IMR-90 (cell line): Measurements from ENCODE around the gene PABPN1. TPM values are rescaled to one million over a fixed set of nuclear protein-coding genes. Genes with fewer than 3 reads are reported as not detected.

Source experiments
- ATAC-seq: fragments of 200-7000 bp; cut with Tn5 transposase; 2 replicates; pipeline ENCODE4 v1.9.1; 2020; ENCODE audit warnings: low read depth, mild to moderate bottlenecking, moderate library complexity
- BruUV-seq: library from RNA; stranded (reverse); fragments of 400-500 nt; replicated peaks from 2 replicates; lab custom pipeline; 2021; lab: Mats Ljungman, UMichigan
- CTCF ChIA-PET: fragments of 300-600 bp; formaldehyde crosslinking; extraction: SDS; loops from one replicate; lab custom pipeline; 2021; ENCODE audit warnings: antibody characterized with exemption; lab: Yijun Ruan, JAX
- POLR2A ChIA-PET: fragments of 300-600 bp; sonication (Branson Sonifier 250); formaldehyde crosslinking; loops from one replicate; lab custom pipeline; 2022; ENCODE audit warnings: antibody characterized with exemption; ENCODE audit not compliant: unreplicated experiment; lab: Charles Lee
- DNase-seq: peaks from one replicate; pipeline ENCODE4 v3.0.0; 2013
- H2AFZ ChIP-seq: replicated peaks from 2 replicates; pipeline ENCODE3; 2013; ENCODE audit warnings: low read length, mild to moderate bottlenecking; ENCODE audit not compliant: poor library complexity
- H2AK5ac ChIP-seq: 2 replicates; pipeline ENCODE4 v1.6.1; 2013; ENCODE audit warnings: low read depth, low read length, inconsistent platforms
- H2AK9ac ChIP-seq: replicated peaks from 2 replicates; pipeline ENCODE3; 2013; ENCODE audit warnings: mild to moderate bottlenecking, low read depth, low read length, moderate library complexity; ENCODE audit not compliant: poor library complexity
- H2BK120ac ChIP-seq: 2 replicates; pipeline ENCODE4 v1.6.1; 2013; ENCODE audit warnings: low read depth, low read length, inconsistent platforms
- H2BK15ac ChIP-seq: 3 replicates; pipeline ENCODE4 v1.6.1; 2013; ENCODE audit warnings: low read depth, low read length, inconsistent platforms
- H2BK20ac ChIP-seq: 2 replicates; pipeline ENCODE4 v1.6.1; 2013; ENCODE audit warnings: low read depth, mild to moderate bottlenecking, inconsistent platforms, low read length, moderate library complexity
- H2BK5ac ChIP-seq: 2 replicates; pipeline ENCODE4 v1.6.1; 2013; ENCODE audit warnings: mild to moderate bottlenecking, low read depth, low read length, inconsistent platforms; ENCODE audit not compliant: poor library complexity, severe bottlenecking
- H3K14ac ChIP-seq: replicated peaks from 2 replicates; pipeline ENCODE4 v1.6.1; 2013; ENCODE audit warnings: low read depth, low read length, inconsistent platforms
- H3K18ac ChIP-seq: 2 replicates; pipeline ENCODE4 v1.6.1; 2013; ENCODE audit warnings: low read depth, low read length, control low read depth
- H3K23ac ChIP-seq: 2 replicates; pipeline ENCODE4 v1.6.1; 2013; ENCODE audit warnings: low read depth, low read length, inconsistent platforms
- H3K27ac ChIP-seq: 2 replicates; pipeline ENCODE4 v1.5.1; 2013; ENCODE audit warnings: mild to moderate bottlenecking, control low read depth, low read length; ENCODE audit not compliant: insufficient read depth
- H3K27me3 ChIP-seq: 2 replicates; pipeline ENCODE4 v1.6.1; 2013; ENCODE audit warnings: low read length; ENCODE audit not compliant: control insufficient read depth, insufficient read depth
- H3K36me3 ChIP-seq: 2 replicates; pipeline ENCODE4 v1.6.1; 2013; ENCODE audit warnings: low read length, mixed read lengths; ENCODE audit not compliant: control insufficient read depth, insufficient read depth
- H3K4ac ChIP-seq: 2 replicates; pipeline ENCODE4 v1.6.1; 2013; ENCODE audit warnings: low read depth, low read length, inconsistent platforms
- H3K4me1 ChIP-seq: 2 replicates; pipeline ENCODE4 v1.6.1; 2013; ENCODE audit warnings: low read length, mixed read lengths; ENCODE audit not compliant: control insufficient read depth, insufficient read depth
- H3K4me2 ChIP-seq: 2 replicates; pipeline ENCODE4 v1.6.1; 2013; ENCODE audit warnings: low read depth, mild to moderate bottlenecking, control low read depth, low read length, moderate library complexity
- H3K4me3 ChIP-seq: 2 replicates; pipeline ENCODE4 v1.5.1; 2013; ENCODE audit warnings: low read depth, mild to moderate bottlenecking, control low read depth, low read length, moderate library complexity; ENCODE audit not compliant: insufficient read depth
- H3K56ac ChIP-seq: 2 replicates; pipeline ENCODE4 v1.6.1; 2013; ENCODE audit warnings: low read length, inconsistent platforms; ENCODE audit not compliant: insufficient read depth; ENCODE audit errors: extremely low read depth
- H3K79me1 ChIP-seq, 2 experiments: 2 replicates each; pipeline ENCODE4 v1.6.1; 2013; ENCODE audit warnings: low read length in 2 of 2, inconsistent platforms in 1 of 2, low read depth in 1 of 2
- H3K9ac ChIP-seq: 2 replicates; pipeline ENCODE4 v1.6.1; 2013; ENCODE audit warnings: low read depth, low read length, control low read depth
- H3K9me1 ChIP-seq: 2 replicates; pipeline ENCODE4 v1.6.1; 2013; ENCODE audit warnings: low read length, inconsistent platforms; ENCODE audit not compliant: insufficient read depth
- H3K9me3 ChIP-seq: 2 replicates; pipeline ENCODE4 v1.6.1; 2013; ENCODE audit warnings: low read length; ENCODE audit not compliant: control insufficient read depth, insufficient read depth
- H4K20me1 ChIP-seq: 2 replicates; pipeline ENCODE4 v1.6.1; 2013; ENCODE audit warnings: low read length, inconsistent platforms; ENCODE audit not compliant: insufficient read depth
- H4K5ac ChIP-seq: 2 replicates; pipeline ENCODE4 v1.6.1; 2013; ENCODE audit warnings: mild to moderate bottlenecking, low read depth, low read length, control low read depth
- H4K8ac ChIP-seq, 2 experiments: 2 replicates each; pipeline ENCODE4 v1.6.1; 2013; ENCODE audit warnings: low read depth in 2 of 2, low read length in 2 of 2, control low read depth in 1 of 2, inconsistent platforms in 1 of 2
- H4K91ac ChIP-seq: 2 replicates; pipeline ENCODE4 v1.6.1; 2013; ENCODE audit warnings: low read depth, low read length, inconsistent platforms; ENCODE audit not compliant: insufficient read depth
- BHLHE40 ChIP-seq: fragments of 150-350 bp; IDR thresholded peaks from 2 replicates; pipeline ENCODE4 v1.6.1; 2016; ENCODE audit warnings: mild to moderate bottlenecking, low read depth, low read length
- CEBPB ChIP-seq: IDR thresholded peaks from 2 replicates; pipeline ENCODE4 v1.6.1; 2012; ENCODE audit warnings: low read depth, low read length, improper control_type of control experiment
- CHD1 ChIP-seq: IDR thresholded peaks from 2 replicates; pipeline ENCODE4 v1.6.1; 2012; ENCODE audit warnings: low read depth, low read length, improper control_type of control experiment
- CTCF ChIP-seq: conservative IDR thresholded peaks from 2 replicates; pipeline ENCODE4 v1.5.1; 2012; ENCODE audit warnings: mild to moderate bottlenecking, low read depth, low read length, improper control_type of control experiment
- ELK1 ChIP-seq: fragments of 150-350 bp; IDR thresholded peaks from 2 replicates; pipeline ENCODE4 v1.6.1; 2016; ENCODE audit warnings: low read depth, mild to moderate bottlenecking, low read length, moderate library complexity, borderline replicate concordance
- FOS ChIP-seq: fragments of 150-350 bp; IDR thresholded peaks from 2 replicates; pipeline ENCODE4 v1.6.1; 2016; ENCODE audit warnings: low read depth, low read length
- MAFK ChIP-seq: IDR thresholded peaks from 2 replicates; pipeline ENCODE4 v1.6.1; 2012; ENCODE audit warnings: low read depth, low read length, improper control_type of control experiment
- MXI1 ChIP-seq: IDR thresholded peaks from 2 replicates; pipeline ENCODE4 v1.6.1; 2012; ENCODE audit warnings: low read depth, mild to moderate bottlenecking, low read length, moderate library complexity, borderline replicate concordance
- NFE2L2 ChIP-seq: fragments of 150-350 bp; IDR thresholded peaks from 2 replicates; pipeline ENCODE4 v1.6.1; 2016; ENCODE audit warnings: low read depth, mild to moderate bottlenecking, low read length
- POLR2A ChIP-seq: IDR thresholded peaks from 2 replicates; pipeline ENCODE4 v1.6.1; 2012; ENCODE audit warnings: mild to moderate bottlenecking, low read depth, low read length
- RAD21 ChIP-seq: IDR thresholded peaks from 2 replicates; pipeline ENCODE4 v1.6.1; 2012; ENCODE audit warnings: low read length, improper control_type of control experiment
- RCOR1 ChIP-seq: IDR thresholded peaks from 2 replicates; pipeline ENCODE4 v1.6.1; 2012; ENCODE audit warnings: mild to moderate bottlenecking, low read length, improper control_type of control experiment; ENCODE audit not compliant: insufficient replicate concordance
- RFX5 ChIP-seq: IDR thresholded peaks from 2 replicates; pipeline ENCODE4 v1.8.0; 2012; ENCODE audit warnings: low read depth, mild to moderate bottlenecking, low read length, moderate library complexity
- WGBS, 2 experiments: methylation state at CpG; one replicate each; pipeline versions ENCODE4 v1.1.5 to v1.1.7; 2013; ENCODE audit warnings: missing lambda C conversion rate in 2 of 2; ENCODE audit not compliant: insufficient read length in 1 of 2; ENCODE audit errors: extremely low coverage in 2 of 2; 5-methylcytosine and 5-hydroxymethylcytosine counted together
- dilution Hi-C: fragments of 300-500 bp; cut with HindIII; formaldehyde crosslinking; loops from one replicate; pipeline ENCODE4 v1.14.3; 2018; ENCODE audit warnings: low sequenced_read_pairs; ENCODE audit not compliant: unreplicated experiment
- in situ Hi-C: fragments of 300-500 bp; cut with MboI; formaldehyde crosslinking; loops from 3 replicates; pipeline ENCODE4 v1.14.3; 2019; ENCODE audit warnings: low sequenced_read_pairs, inconsistent platforms, mixed read lengths
- intact Hi-C: fragments of 100-400 bp; cut with micrococcal nuclease; formaldehyde crosslinking; loops from 2 replicates; pipeline ENCODE4 v1.10.0; 2022
- polyA plus RNA-seq, 3 experiments: library from polyadenylated mRNA; depleted of rRNA; stranded (reverse); fragments of >200 nt; gene quantifications; 2 replicates each; pipeline ENCODE4 v1.2.3, GENCODE V29; 2012; ENCODE audit warnings: low replicate concordance in 1 of 3
- total RNA-seq: library from RNA; depleted of rRNA; stranded (reverse); fragments of >200 nt; gene quantifications from 2 replicates; pipeline ENCODE4 v1.2.3, GENCODE V29; 2012

The PABPN1 gene
- total and polyA plus RNA-seq, 2 of the 4 experiments (the other 2 are of a cell fraction) = 104 to 211 TPM

- Histone ChIP-seq H2AK9ac (peak within 1 kb of the TSS; percentile 86), H2AFZ (peak within 1 kb of the TSS; percentile 96), H4K8ac (peak within 1 kb of the TSS; percentile 75 to 77), H3K36me3 (peaks cover 21% of the 10 kb centered on the region; the same call in 1 of the 2 replicates), H3K56ac (no peak within 1 kb of the TSS), H2AK5ac (peak within 1 kb of the TSS; percentile 54), H3K27ac (peak within 1 kb of the TSS; percentile 63), H2BK15ac (peak within 1 kb of the TSS; percentile 1; the same call in 1 of the 3 replicates), H3K4me2 (peak within 1 kb of the TSS; percentile 75), H3K9me1 (peaks cover 6% of the 10 kb centered on the region; the same call in 1 of the 2 replicates), H3K9ac (peak within 1 kb of the TSS; percentile 68), H3K4me1 (peaks cover 3% of the 10 kb centered on the region; the same call in 1 of the 2 replicates), H4K5ac (no peak within 1 kb of the TSS; the same call in 1 of the 2 replicates), H2BK20ac (peak within 1 kb of the TSS; percentile 33), H3K23ac (no peak within 1 kb of the TSS; the same call in 1 of the 2 replicates), H3K9me3 (no peaks in the 10 kb centered on the region), H3K14ac (peak within 1 kb of the TSS; percentile 46), H4K91ac (no peak within 1 kb of the TSS), H4K20me1 (no peaks in the 10 kb centered on the region; the same call in 1 of the 2 replicates), H3K79me1 (peaks cover 0 to 7% of the 10 kb centered on the region in 2 experiments; a peak in 3 of 4 replicates), H2BK120ac (peak within 1 kb of the TSS; percentile 35), H3K4me3 (peak within 1 kb of the TSS; percentile 76), H2BK5ac (peak within 1 kb of the TSS; percentile 29), H3K18ac (peak within 1 kb of the TSS; percentile 9; the same call in 1 of the 2 replicates), H3K27me3 (no peaks in the 10 kb centered on the region), H3K4ac (peak within 1 kb of the TSS; percentile 64)
- ATAC-seq = peak; percentile 98
- no TSS peak for BruUV-seq
- ChIA-PET POLR2A (no interaction called here), CTCF (interaction anchor here (0.7 to 1.7 kb wide), 6 partner anchors 8 to 42 kb away, joined by 3 to 8 read pairs (median 4); no protein-coding TSS in a partner anchor)
- in situ Hi-C loops = no loop called here
- WGBS, 2 experiments = 2% methylated on average over 8 of the region's 42 CpGs; no CpG with 5 or more reads in 1 of the 2 experiments
- intact Hi-C loops = loop anchor here (1.0 kb wide), 2 partner anchors 14 to 24 kb away; no protein-coding TSS in a partner anchor
- dilution Hi-C loops = no loop called here
- peak; percentile 92 for DNase-seq
- no peak for TF ChIP-seq CEBPB
- TF ChIP-seq BHLHE40 = no peak
- TF ChIP-seq RFX5 = no peak
- peak; percentile 35 for TF ChIP-seq CTCF
- peak; percentile 29; the same call in 1 of the 2 replicates for TF ChIP-seq MAFK
- TF ChIP-seq NFE2L2 = 0 out of 2 replicates have a peak, but pooled peaks have one; percentile 1
- no peak for TF ChIP-seq CHD1
- no peak for TF ChIP-seq MXI1
- TF ChIP-seq RAD21 = peak; percentile 23
- peak; percentile 88 for TF ChIP-seq POLR2A
- TF ChIP-seq FOS = no peak
- TF ChIP-seq ELK1 = no peak
- no peak for TF ChIP-seq RCOR1
Measured at GRCh38 chr14:23352506-23353432, 31.5 kb downstream of the PABPN1 start, which contains the start of gene SLC22A17. SLC22A17 (minus strand) TSS chr14:23352887.
